ENCODE results near the gene TRIP6.

DNA sequence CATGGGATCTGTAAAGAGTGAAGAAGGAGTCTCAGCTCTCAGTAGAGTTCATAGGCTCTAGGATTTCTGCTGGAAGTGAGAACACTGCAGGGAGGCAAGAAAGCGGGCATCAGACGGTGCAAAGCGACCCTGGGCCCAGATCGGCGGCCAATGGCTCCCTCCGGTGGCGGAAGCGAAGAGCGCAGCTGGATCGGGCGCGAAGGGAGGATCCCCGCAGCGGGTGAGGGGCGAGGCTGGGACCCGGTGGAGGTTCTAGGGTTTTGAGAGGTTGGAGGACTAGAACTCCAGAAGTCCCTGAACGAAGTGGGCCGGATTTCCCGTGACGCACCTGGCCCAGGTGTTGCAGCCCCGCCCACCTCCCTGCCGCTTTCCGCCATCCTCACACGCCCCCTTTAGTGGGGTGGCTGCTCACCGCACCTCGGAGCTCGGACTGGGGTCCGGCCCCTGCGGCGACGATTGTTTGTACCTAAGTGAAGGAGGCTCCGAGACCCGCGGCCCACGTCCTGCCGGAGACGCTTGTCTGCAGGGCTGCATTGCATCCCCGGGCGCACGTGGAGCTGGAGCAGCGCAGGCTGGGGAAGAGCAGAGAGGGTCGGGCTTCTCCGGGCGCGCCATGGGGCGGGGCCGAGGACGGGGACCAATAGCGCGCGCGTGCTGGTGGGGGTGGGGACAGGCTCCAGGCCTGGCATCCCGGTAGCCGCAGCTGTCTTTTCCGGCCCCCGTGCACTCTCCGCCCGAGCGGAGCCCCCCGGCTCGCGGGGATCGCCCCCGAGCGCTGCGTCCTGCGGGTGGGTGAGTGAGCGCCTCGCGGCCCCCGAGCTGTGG, 14.9 kb upstream of the TRIP6 start, which contains the start of gene SLC12A9:
- TF ChIP-seq EZH2 (IDR thresholded peaks at IDR 0.05; ENCODE audit: borderline replicate concordance, insufficient read depth, low read depth, low read length, poor library complexity, severe bottlenecking) = no peak
- TF ChIP-seq, protein P1, sequence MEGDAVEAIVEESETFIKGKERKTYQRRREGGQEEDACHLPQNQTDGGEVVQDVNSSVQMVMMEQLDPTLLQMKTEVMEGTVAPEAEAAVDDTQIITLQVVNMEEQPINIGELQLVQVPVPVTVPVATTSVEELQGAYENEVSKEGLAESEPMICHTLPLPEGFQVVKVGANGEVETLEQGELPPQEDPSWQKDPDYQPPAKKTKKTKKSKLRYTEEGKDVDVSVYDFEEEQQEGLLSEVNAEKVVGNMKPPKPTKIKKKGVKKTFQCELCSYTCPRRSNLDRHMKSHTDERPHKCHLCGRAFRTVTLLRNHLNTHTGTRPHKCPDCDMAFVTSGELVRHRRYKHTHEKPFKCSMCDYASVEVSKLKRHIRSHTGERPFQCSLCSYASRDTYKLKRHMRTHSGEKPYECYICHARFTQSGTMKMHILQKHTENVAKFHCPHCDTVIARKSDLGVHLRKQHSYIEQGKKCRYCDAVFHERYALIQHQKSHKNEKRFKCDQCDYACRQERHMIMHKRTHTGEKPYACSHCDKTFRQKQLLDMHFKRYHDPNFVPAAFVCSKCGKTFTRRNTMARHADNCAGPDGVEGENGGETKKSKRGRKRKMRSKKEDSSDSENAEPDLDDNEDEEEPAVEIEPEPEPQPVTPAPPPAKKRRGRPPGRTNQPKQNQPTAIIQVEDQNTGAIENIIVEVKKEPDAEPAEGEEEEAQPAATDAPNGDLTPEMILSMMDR (IDR thresholded peaks at IDR 0.05) = peak; percentile 96

Data from B cell (primary cell).